HepG2 (cell line): ENCODE data around the gene ALOXE3. TPM values are rescaled to one million over a fixed set of nuclear protein-coding genes. Genes with fewer than 3 reads are reported as not detected.
A peak's percentile ranks its signal among the peaks of the same experiment; 100 is the strongest.

Experiments used
- ATF6 ChIP-seq: sonication (generic); formaldehyde crosslinking; conservative IDR thresholded peaks from 2 replicates; pipeline ENCODE4 v1.4.0; 2020; ENCODE audit warnings: missing genetic modification reagents
- ATF7 ChIP-seq, 2 experiments: fragments of 450-650 bp in 1 of 2; sonication (generic) in 1 of 2; formaldehyde crosslinking in 1 of 2; IDR thresholded peaks; 2 replicates each; pipeline versions ENCODE4 v1.4.0 to v1.6.1; 2016 to 2020; ENCODE audit warnings: antibody characterized with exemption in 1 of 2, mild to moderate bottlenecking in 1 of 2, missing genetic modification reagents in 1 of 2
- CEBPB ChIP-seq: IDR thresholded peaks from 2 replicates; pipeline ENCODE4 v1.6.1; 2011; ENCODE audit warnings: low read depth, low read length, improper control_type of control experiment, borderline replicate concordance
- ELF3 ChIP-seq: IDR thresholded peaks from 2 replicates; pipeline ENCODE4 v1.6.1; 2016; ENCODE audit warnings: missing genetic modification reagents, missing compliant biosample characterization
- FOXK2 ChIP-seq: fragments of 450-650 bp; IDR thresholded peaks from 2 replicates; pipeline ENCODE4 v1.6.1; 2016
- JDP2 ChIP-seq: sonication (generic); formaldehyde crosslinking; IDR thresholded peaks from 2 replicates; pipeline ENCODE4 v1.8.1; 2022; ENCODE audit warnings: missing genetic modification reagents, borderline replicate concordance
- KDM3A ChIP-seq: IDR thresholded peaks from 2 replicates; pipeline ENCODE4 v1.6.1; 2018; ENCODE audit warnings: low read depth, missing compliant biosample characterization
- MAF1 ChIP-seq: sonication (generic); formaldehyde crosslinking; IDR thresholded peaks from 2 replicates; pipeline ENCODE4 v1.5.0; 2020; ENCODE audit warnings: missing genetic modification reagents, borderline replicate concordance
- NAIF1 ChIP-seq: sonication (generic); formaldehyde crosslinking; IDR thresholded peaks from 2 replicates; pipeline ENCODE4 v1.5.0; 2020; ENCODE audit warnings: mild to moderate bottlenecking, missing genetic modification reagents, borderline replicate concordance
- NR3C1 ChIP-seq: sonication (generic); formaldehyde crosslinking; IDR thresholded peaks from 2 replicates; pipeline ENCODE4 v1.4.0; 2020; ENCODE audit warnings: missing genetic modification reagents
- PPARG ChIP-seq: conservative IDR thresholded peaks from 2 replicates; pipeline ENCODE4 v1.6.1; 2016; ENCODE audit warnings: missing biosample characterization, missing genetic modification reagents
- RAD21 ChIP-seq: fragments of 450-650 bp; formaldehyde crosslinking; IDR thresholded peaks from 2 replicates; pipeline ENCODE4 v1.5.0; 2020; ENCODE audit warnings: mild to moderate bottlenecking
- THAP7 ChIP-seq: sonication (generic); formaldehyde crosslinking; IDR thresholded peaks from 2 replicates; pipeline ENCODE4 v1.8.1; 2023; ENCODE audit warnings: mild to moderate bottlenecking, missing genetic modification reagents
- TOE1 ChIP-seq: sonication (generic); formaldehyde crosslinking; IDR thresholded peaks from 2 replicates; pipeline ENCODE4 v1.4.0; 2020; ENCODE audit warnings: mild to moderate bottlenecking, missing genetic modification reagents
- U2AF1 ChIP-seq: fragments of 200-400 bp; formaldehyde crosslinking; optimal IDR thresholded peaks from 2 replicates; pipeline ENCODE3; 2017; ENCODE audit warnings: mild to moderate bottlenecking, low read depth, low read length
- YY1 ChIP-seq: IDR thresholded peaks from 2 replicates; pipeline ENCODE4 v1.6.1; 2011; ENCODE audit warnings: low read length, low read depth, moderate library complexity, mild to moderate bottlenecking; ENCODE audit not compliant: insufficient read depth, insufficient replicate concordance
- ZNF136 ChIP-seq: sonication (generic); formaldehyde crosslinking; IDR thresholded peaks from 2 replicates; pipeline ENCODE4 v1.8.1; 2022; ENCODE audit warnings: low read depth, mild to moderate bottlenecking, moderate library complexity, missing genetic modification reagents
- ZNF256 ChIP-seq: sonication (generic); formaldehyde crosslinking; conservative IDR thresholded peaks from 2 replicates; pipeline ENCODE4 v1.4.0; 2020; ENCODE audit warnings: missing genetic modification reagents
- ZNF773 ChIP-seq: sonication (generic); formaldehyde crosslinking; IDR thresholded peaks from 2 replicates; pipeline ENCODE4 v1.4.0; 2020; ENCODE audit warnings: missing genetic modification reagents, borderline replicate concordance
- ZNF788 ChIP-seq: sonication (generic); formaldehyde crosslinking; IDR thresholded peaks from 2 replicates; pipeline ENCODE4 v1.5.0; 2020; ENCODE audit warnings: mild to moderate bottlenecking, missing genetic modification reagents, borderline replicate concordance
- ZNF792 ChIP-seq: IDR thresholded peaks from 2 replicates; pipeline ENCODE4 v1.6.1; 2016
- polyA plus RNA-seq, 8 experiments: library from polyadenylated mRNA; depleted of rRNA in 3 of 8; stranded (reverse) in 7 of 8; unstranded in 1 of 8; fragments of >200 nt; fragmentation: Illumina TruSeq in 4 of 8; extraction: Trizol in 4 of 8; gene quantifications; 2 replicates each; pipeline versions ENCODE4 v1.2.1 to v1.2.3, GENCODE V29; 2011 to 2016; ENCODE audit warnings: low read depth in 4 of 8, missing spikeins in 1 of 8, mixed read lengths in 1 of 8; ENCODE audit not compliant: insufficient read depth in 1 of 8
- total RNA-seq, 5 experiments: library from RNA; depleted of rRNA; stranded (reverse); fragments of >200 nt; fragmentation: Illumina TruSeq; extraction: Trizol; gene quantifications; 2 replicates each; pipeline ENCODE4 v1.2.3, GENCODE V29; 2016; ENCODE audit warnings: low read depth in 1 of 5
- TF ChIP-seq, protein P1 (sequence below): sonication (generic); formaldehyde crosslinking; IDR thresholded peaks from 2 replicates; pipeline ENCODE4 v1.4.0; 2020; ENCODE audit warnings: missing genetic modification reagents
- TF ChIP-seq, protein P2 (sequence below): sonication (generic); formaldehyde crosslinking; IDR thresholded peaks from 2 replicates; pipeline ENCODE4 v1.4.0; 2020; ENCODE audit warnings: missing genetic modification reagents

ALOXE3 gene
- total and polyA plus RNA-seq, 2 of the 13 experiments (the other 11 are each of a cell fraction or from before 2014, with no cell fraction given), result 0.07 TPM; not detected in 1

- peak; percentile 72; the same call in 1 of the 2 replicates for TF ChIP-seq TOE1 (CRISPR knock-in tag)
- no peak for TF ChIP-seq YY1
- TF ChIP-seq ZNF792, result peak; percentile 40; the same call in 1 of the 2 replicates
- TF ChIP-seq, protein P1, sequence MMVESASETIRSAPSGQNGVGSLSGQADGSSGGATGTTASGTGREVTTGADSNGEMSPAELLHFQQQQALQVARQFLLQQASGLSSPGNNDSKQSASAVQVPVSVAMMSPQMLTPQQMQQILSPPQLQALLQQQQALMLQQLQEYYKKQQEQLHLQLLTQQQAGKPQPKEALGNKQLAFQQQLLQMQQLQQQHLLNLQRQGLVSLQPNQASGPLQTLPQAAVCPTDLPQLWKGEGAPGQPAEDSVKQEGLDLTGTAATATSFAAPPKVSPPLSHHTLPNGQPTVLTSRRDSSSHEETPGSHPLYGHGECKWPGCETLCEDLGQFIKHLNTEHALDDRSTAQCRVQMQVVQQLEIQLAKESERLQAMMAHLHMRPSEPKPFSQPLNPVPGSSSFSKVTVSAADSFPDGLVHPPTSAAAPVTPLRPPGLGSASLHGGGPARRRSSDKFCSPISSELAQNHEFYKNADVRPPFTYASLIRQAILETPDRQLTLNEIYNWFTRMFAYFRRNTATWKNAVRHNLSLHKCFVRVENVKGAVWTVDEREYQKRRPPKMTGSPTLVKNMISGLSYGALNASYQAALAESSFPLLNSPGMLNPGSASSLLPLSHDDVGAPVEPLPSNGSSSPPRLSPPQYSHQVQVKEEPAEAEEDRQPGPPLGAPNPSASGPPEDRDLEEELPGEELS (CRISPR knock-in tag), result no peak
- TF ChIP-seq, protein P2, sequence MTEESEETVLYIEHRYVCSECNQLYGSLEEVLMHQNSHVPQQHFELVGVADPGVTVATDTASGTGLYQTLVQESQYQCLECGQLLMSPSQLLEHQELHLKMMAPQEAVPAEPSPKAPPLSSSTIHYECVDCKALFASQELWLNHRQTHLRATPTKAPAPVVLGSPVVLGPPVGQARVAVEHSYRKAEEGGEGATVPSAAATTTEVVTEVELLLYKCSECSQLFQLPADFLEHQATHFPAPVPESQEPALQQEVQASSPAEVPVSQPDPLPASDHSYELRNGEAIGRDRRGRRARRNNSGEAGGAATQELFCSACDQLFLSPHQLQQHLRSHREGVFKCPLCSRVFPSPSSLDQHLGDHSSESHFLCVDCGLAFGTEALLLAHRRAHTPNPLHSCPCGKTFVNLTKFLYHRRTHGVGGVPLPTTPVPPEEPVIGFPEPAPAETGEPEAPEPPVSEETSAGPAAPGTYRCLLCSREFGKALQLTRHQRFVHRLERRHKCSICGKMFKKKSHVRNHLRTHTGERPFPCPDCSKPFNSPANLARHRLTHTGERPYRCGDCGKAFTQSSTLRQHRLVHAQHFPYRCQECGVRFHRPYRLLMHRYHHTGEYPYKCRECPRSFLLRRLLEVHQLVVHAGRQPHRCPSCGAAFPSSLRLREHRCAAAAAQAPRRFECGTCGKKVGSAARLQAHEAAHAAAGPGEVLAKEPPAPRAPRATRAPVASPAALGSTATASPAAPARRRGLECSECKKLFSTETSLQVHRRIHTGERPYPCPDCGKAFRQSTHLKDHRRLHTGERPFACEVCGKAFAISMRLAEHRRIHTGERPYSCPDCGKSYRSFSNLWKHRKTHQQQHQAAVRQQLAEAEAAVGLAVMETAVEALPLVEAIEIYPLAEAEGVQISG (CRISPR knock-in tag), result no peak; the same call in 1 of the 2 replicates
- no peak for TF ChIP-seq THAP7
- no peak for TF ChIP-seq JDP2 (CRISPR knock-in tag)
- TF ChIP-seq PPARG (CRISPR knock-in tag), result 0 out of 2 replicates have a peak, but pooled peaks have one; percentile 15
- no peak for TF ChIP-seq NR3C1
- peak; percentile 41; the same call in 1 of the 2 replicates for TF ChIP-seq ELF3 (CRISPR knock-in tag)
- no peak for TF ChIP-seq RAD21 (CRISPR knock-in tag)
- TF ChIP-seq NAIF1 (CRISPR knock-in tag), result 0 out of 2 replicates have a peak, but pooled peaks have one; percentile 37
- TF ChIP-seq ZNF256 (CRISPR knock-in tag), result no peak
- no peak for TF ChIP-seq U2AF1
- no peak for TF ChIP-seq ATF7 (IDR thresholded peaks at IDR 0.05)
- TF ChIP-seq ATF7 (CRISPR knock-in tag; IDR thresholded peaks at IDR 0.05), result no peak
- TF ChIP-seq ATF6, result 0 out of 2 replicates have a peak, but pooled peaks have one; percentile 70
- TF ChIP-seq ZNF788 (CRISPR knock-in tag), result peak; percentile 69; the same call in 1 of the 2 replicates
- TF ChIP-seq MAF1 (CRISPR knock-in tag), result peak; percentile 91
- TF ChIP-seq FOXK2, result no peak
- TF ChIP-seq ZNF136, result no peak
- TF ChIP-seq CEBPB, result no peak
- TF ChIP-seq KDM3A, result 0 out of 2 replicates have a peak, but pooled peaks have one; percentile 49
- no peak for TF ChIP-seq ZNF773 (CRISPR knock-in tag)
Observed at GRCh38 chr17:8125154-8125946, 7.0 kb upstream of the ALOXE3 start (continued).
